SK-N-SH (cell line): ENCODE measurements around the gene NDUFAF5. TPM values are rescaled to one million over a fixed set of nuclear protein-coding genes. Genes with fewer than 3 reads are reported as not detected.

ENCODE experiments used
- CTCF ChIA-PET: fragments of 300-600, 350-600 bp; formaldehyde crosslinking; extraction: SDS; loops from one replicate; lab custom pipeline; 2021; lab: Yijun Ruan, JAX
- POLR2A ChIA-PET: fragments of 350-600 bp; sonication (Branson Sonifier 250); formaldehyde crosslinking; extraction: SDS; loops from one replicate; lab custom pipeline; 2020; ENCODE audit warnings: antibody characterized with exemption, inconsistent platforms; lab: Yijun Ruan, JAX
- DNase-seq: peaks from one replicate; pipeline ENCODE4 v3.0.0; 2012
- H2AFZ ChIP-seq: fragments of 200-600 bp; sonication (generic); 2 replicates; pipeline ENCODE4 v1.8.1; 2016; ENCODE audit warnings: antibody characterized with exemption, mild to moderate bottlenecking, low read depth
- H3F3A ChIP-seq: fragments of 200-600 bp; sonication (generic); replicated peaks from 2 replicates; pipeline ENCODE3; 2016; ENCODE audit warnings: antibody characterized with exemption, mild to moderate bottlenecking; ENCODE audit not compliant: insufficient read depth
- H3K27ac ChIP-seq, 2 experiments: fragments of 200-500 bp in 1 of 2; fragments of 200-600 bp in 1 of 2; sonication (Bioruptor generic) in 1 of 2; sonication (generic), shearing (Covaris generic) in 1 of 2; 2 replicates each; pipeline versions ENCODE4 v1.5.1 to v1.6.1; 2014 to 2016; ENCODE audit warnings: low read depth in 2 of 2, inconsistent platforms in 1 of 2, low read length in 1 of 2, mild to moderate bottlenecking in 1 of 2, mixed read lengths in 1 of 2
- H3K27me3 ChIP-seq: fragments of 200-600 bp; sonication (generic), shearing (Covaris generic); 2 replicates; pipeline ENCODE4 v1.6.1; 2016; ENCODE audit warnings: mixed run types; ENCODE audit not compliant: insufficient read depth
- H3K36me3 ChIP-seq, 2 experiments: fragments of 200-500 bp in 1 of 2; fragments of 200-600 bp in 1 of 2; sonication (Bioruptor generic) in 1 of 2; sonication (generic) in 1 of 2; replicated peaks in 1 of 2; 2 replicates each; pipeline versions ENCODE3 to v1.5.1; 2014 to 2016; ENCODE audit warnings: low read length in 1 of 2, mild to moderate bottlenecking in 1 of 2; ENCODE audit not compliant: insufficient read depth in 2 of 2, control insufficient read depth in 1 of 2
- H3K4me1 ChIP-seq, 2 experiments: fragments of 200-500 bp in 1 of 2; fragments of 200-600 bp in 1 of 2; sonication (Bioruptor generic) in 1 of 2; sonication (generic), shearing (Covaris generic) in 1 of 2; 2 replicates each; pipeline versions ENCODE4 v1.5.1 to v1.6.1; 2014 to 2016; ENCODE audit warnings: low read depth in 1 of 2, low read length in 1 of 2, mixed run types in 1 of 2; ENCODE audit not compliant: insufficient read depth in 2 of 2, control insufficient read depth in 1 of 2
- H3K4me2 ChIP-seq: fragments of 200-600 bp; sonication (generic), shearing (Covaris generic); 2 replicates; pipeline ENCODE4 v1.6.1; 2017; ENCODE audit warnings: mixed run types
- H3K4me3 ChIP-seq, 2 experiments: fragments of 200-500 bp in 1 of 2; fragments of 200-600 bp in 1 of 2; sonication (Bioruptor generic) in 1 of 2; sonication (generic), shearing (Covaris generic) in 1 of 2; 2 replicates each; pipeline versions ENCODE4 v1.5.1 to v1.8.1; 2014 to 2016; ENCODE audit warnings: low read depth in 2 of 2, inconsistent platforms in 1 of 2, low read length in 1 of 2, mild to moderate bottlenecking in 1 of 2, mixed read lengths in 1 of 2, moderate library complexity in 1 of 2
- H3K79me2 ChIP-seq: fragments of 200-600 bp; sonication (generic); 2 replicates; pipeline ENCODE4 v1.8.1; 2017; ENCODE audit warnings: mild to moderate bottlenecking; ENCODE audit not compliant: insufficient read depth
- H3K9ac ChIP-seq: fragments of 200-600 bp; sonication (generic); 2 replicates; pipeline ENCODE4 v1.6.1; 2017; ENCODE audit warnings: mixed run types
- H3K9me2 ChIP-seq: fragments of 200-600 bp; sonication (generic); 2 replicates; pipeline ENCODE4 v1.6.1; 2017; ENCODE audit warnings: mixed run types
- H3K9me3 ChIP-seq: fragments of 200-600 bp; sonication (generic); 2 replicates; pipeline ENCODE4 v1.6.1; 2017; ENCODE audit warnings: mixed run types, mild to moderate bottlenecking, moderate library complexity
- H4K20me1 ChIP-seq: fragments of 200-600 bp; sonication (generic); 2 replicates; pipeline ENCODE4 v1.6.1; 2017; ENCODE audit warnings: mild to moderate bottlenecking, mixed run types; ENCODE audit not compliant: insufficient read depth
- ELF1 ChIP-seq: IDR thresholded peaks from 2 replicates; pipeline ENCODE4 v1.4.0; 2012
- EP300 ChIP-seq, 2 experiments: IDR thresholded peaks; 2 replicates each; pipeline versions ENCODE4 v1.4.0 to v1.6.1; 2012; ENCODE audit warnings: borderline replicate concordance in 1 of 2, low read depth in 1 of 2, low read length in 1 of 2
- FOSL2 ChIP-seq: IDR thresholded peaks from 2 replicates; pipeline ENCODE4 v1.4.0; 2012; ENCODE audit warnings: low read depth, mild to moderate bottlenecking, moderate library complexity, borderline replicate concordance
- JUND ChIP-seq: IDR thresholded peaks from 2 replicates; pipeline ENCODE4 v1.4.0; 2012
- MXI1 ChIP-seq: IDR thresholded peaks from 2 replicates; pipeline ENCODE4 v1.6.1; 2012; ENCODE audit warnings: mild to moderate bottlenecking, low read depth, low read length, improper control_type of control experiment
- NFIC ChIP-seq: IDR thresholded peaks from 2 replicates; pipeline ENCODE4 v1.4.0; 2012; ENCODE audit warnings: borderline replicate concordance
- RCOR1 ChIP-seq: fragments of 150-350 bp; IDR thresholded peaks from 2 replicates; pipeline ENCODE4 v1.6.1; 2017; ENCODE audit warnings: antibody characterized with exemption, low read length
- REST ChIP-seq: IDR thresholded peaks from 2 replicates; pipeline ENCODE4 v1.6.1; 2012; ENCODE audit warnings: mild to moderate bottlenecking, low read depth, low read length, moderate library complexity
- SIN3A ChIP-seq: IDR thresholded peaks from 2 replicates; pipeline ENCODE4 v1.6.1; 2012; ENCODE audit warnings: low read depth, mild to moderate bottlenecking, low read length, moderate library complexity, borderline replicate concordance
- SMC3 ChIP-seq: IDR thresholded peaks from 2 replicates; pipeline ENCODE4 v1.6.1; 2012; ENCODE audit warnings: low read depth, low read length, improper control_type of control experiment
- TEAD4 ChIP-seq: IDR thresholded peaks from 2 replicates; pipeline ENCODE4 v1.4.0; 2012; ENCODE audit warnings: mild to moderate bottlenecking, borderline replicate concordance; ENCODE audit not compliant: insufficient read depth
- ZBTB33 ChIP-seq: IDR thresholded peaks from 2 replicates; pipeline ENCODE4 v1.4.0; 2012; ENCODE audit warnings: low read depth, borderline replicate concordance
- WGBS: methylation state at CpG from one replicate; pipeline ENCODE4 v1.1.6; 2017; ENCODE audit warnings: low lambda C conversion rate; 5-methylcytosine and 5-hydroxymethylcytosine counted together
- polyA plus RNA-seq, 3 experiments: library from polyadenylated mRNA; depleted of rRNA; stranded (reverse); fragments of >200 nt; gene quantifications; 2 replicates each; pipeline ENCODE4 v1.2.3, GENCODE V29; 2012
- TF ChIP-seq, protein P1 (sequence below): IDR thresholded peaks from 2 replicates; pipeline ENCODE4; 2012
- TF ChIP-seq, protein P2 (sequence below): fragments of 150-350 bp; IDR thresholded peaks from 2 replicates; pipeline ENCODE4 v1.6.1; 2016; ENCODE audit warnings: mild to moderate bottlenecking, low read depth, low read length
- TF ChIP-seq, protein P3 (sequence below): fragments of 200-600 bp; sonication (generic); IDR thresholded peaks from 2 replicates; pipeline ENCODE4 v1.6.1; 2017; ENCODE audit warnings: antibody characterized with exemption, mild to moderate bottlenecking, moderate library complexity

The NDUFAF5 gene
- polyA plus RNA-seq, 1 of the 3 experiments (the other 2 are of a cell fraction) = 8.0 TPM

GRCh38 chr20:13816757-13817156, 31.9 kb downstream of the NDUFAF5 start:
- no peaks in the 10 kb centered on the region for H3K27me3 ChIP-seq
- no peak for DNase-seq
- no peaks in the 10 kb centered on the region for H3K79me2 ChIP-seq
- no peaks in the 10 kb centered on the region for H3K9me2 ChIP-seq
- H3F3A ChIP-seq = peaks cover 4% of the 10 kb centered on the region
- TF ChIP-seq, protein P1, sequence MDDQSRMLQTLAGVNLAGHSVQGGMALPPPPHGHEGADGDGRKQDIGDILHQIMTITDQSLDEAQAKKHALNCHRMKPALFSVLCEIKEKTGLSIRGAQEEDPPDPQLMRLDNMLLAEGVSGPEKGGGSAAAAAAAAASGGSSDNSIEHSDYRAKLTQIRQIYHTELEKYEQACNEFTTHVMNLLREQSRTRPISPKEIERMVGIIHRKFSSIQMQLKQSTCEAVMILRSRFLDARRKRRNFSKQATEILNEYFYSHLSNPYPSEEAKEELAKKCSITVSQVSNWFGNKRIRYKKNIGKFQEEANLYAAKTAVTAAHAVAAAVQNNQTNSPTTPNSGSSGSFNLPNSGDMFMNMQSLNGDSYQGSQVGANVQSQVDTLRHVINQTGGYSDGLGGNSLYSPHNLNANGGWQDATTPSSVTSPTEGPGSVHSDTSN = peak; percentile 29; the same call in 1 of the 2 replicates
- TF ChIP-seq JUND (peak; percentile 18; the same call in 1 of the 2 replicates), FOSL2 (peak; percentile 31; the same call in 1 of the 2 replicates)
- TF ChIP-seq, protein P2, sequence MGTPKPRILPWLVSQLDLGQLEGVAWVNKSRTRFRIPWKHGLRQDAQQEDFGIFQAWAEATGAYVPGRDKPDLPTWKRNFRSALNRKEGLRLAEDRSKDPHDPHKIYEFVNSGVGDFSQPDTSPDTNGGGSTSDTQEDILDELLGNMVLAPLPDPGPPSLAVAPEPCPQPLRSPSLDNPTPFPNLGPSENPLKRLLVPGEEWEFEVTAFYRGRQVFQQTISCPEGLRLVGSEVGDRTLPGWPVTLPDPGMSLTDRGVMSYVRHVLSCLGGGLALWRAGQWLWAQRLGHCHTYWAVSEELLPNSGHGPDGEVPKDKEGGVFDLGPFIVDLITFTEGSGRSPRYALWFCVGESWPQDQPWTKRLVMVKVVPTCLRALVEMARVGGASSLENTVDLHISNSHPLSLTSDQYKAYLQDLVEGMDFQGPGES = no peak
- 51% methylated on average over 3 of the region's 3 CpGs for WGBS
- H2AFZ ChIP-seq = no peak overlapping the region
- H3K4me2 ChIP-seq = no peak overlapping the region
- ChIA-PET CTCF (interaction anchor here (0.8 to 1.4 kb wide), 3 partner anchors 33 to 239 kb away, joined by 3 read pairs; partner anchors contain the start of genes ESF1 and NDUFAF5), POLR2A (no interaction called here)
- no peaks in the 10 kb centered on the region for H4K20me1 ChIP-seq
- H3K9ac ChIP-seq = no peak overlapping the region
- H3K4me3 ChIP-seq = no peak overlapping the region
- H3K4me1 ChIP-seq = peaks cover 0 to 10% of the 10 kb centered on the region in 2 experiments; a peak in 1 of 4 replicates
- H3K27ac ChIP-seq = no peak overlapping the region
- H3K36me3 ChIP-seq = peaks cover 51 to 67% of the 10 kb centered on the region in 2 experiments
- no peaks in the 10 kb centered on the region for H3K9me3 ChIP-seq

- Histone ChIP-seq H3K27ac (no peak overlapping the region), H3K27me3 (no peaks in the 10 kb centered on the region), H3K9me3 (no peaks in the 10 kb centered on the region), H3K4me1 (peaks cover 0 to 10% of the 10 kb centered on the region in 2 experiments; a peak in 1 of 4 replicates), H3K9ac (no peak overlapping the region), H3F3A (peaks cover 4% of the 10 kb centered on the region), H3K4me2 (no peak overlapping the region), H3K4me3 (no peak overlapping the region), H4K20me1 (no peaks in the 10 kb centered on the region), H3K9me2 (no peaks in the 10 kb centered on the region), H3K79me2 (no peaks in the 10 kb centered on the region)
- CTCF ChIA-PET = interaction anchor here (0.8 to 1.4 kb wide), 2 partner anchors 228 to 239 kb away, joined by 3 read pairs; no protein-coding TSS in a partner anchor
- POLR2A ChIA-PET = no interaction called here
- DNase-seq = no peak
- TF ChIP-seq SMC3 = no peak
- TF ChIP-seq, protein P3, sequence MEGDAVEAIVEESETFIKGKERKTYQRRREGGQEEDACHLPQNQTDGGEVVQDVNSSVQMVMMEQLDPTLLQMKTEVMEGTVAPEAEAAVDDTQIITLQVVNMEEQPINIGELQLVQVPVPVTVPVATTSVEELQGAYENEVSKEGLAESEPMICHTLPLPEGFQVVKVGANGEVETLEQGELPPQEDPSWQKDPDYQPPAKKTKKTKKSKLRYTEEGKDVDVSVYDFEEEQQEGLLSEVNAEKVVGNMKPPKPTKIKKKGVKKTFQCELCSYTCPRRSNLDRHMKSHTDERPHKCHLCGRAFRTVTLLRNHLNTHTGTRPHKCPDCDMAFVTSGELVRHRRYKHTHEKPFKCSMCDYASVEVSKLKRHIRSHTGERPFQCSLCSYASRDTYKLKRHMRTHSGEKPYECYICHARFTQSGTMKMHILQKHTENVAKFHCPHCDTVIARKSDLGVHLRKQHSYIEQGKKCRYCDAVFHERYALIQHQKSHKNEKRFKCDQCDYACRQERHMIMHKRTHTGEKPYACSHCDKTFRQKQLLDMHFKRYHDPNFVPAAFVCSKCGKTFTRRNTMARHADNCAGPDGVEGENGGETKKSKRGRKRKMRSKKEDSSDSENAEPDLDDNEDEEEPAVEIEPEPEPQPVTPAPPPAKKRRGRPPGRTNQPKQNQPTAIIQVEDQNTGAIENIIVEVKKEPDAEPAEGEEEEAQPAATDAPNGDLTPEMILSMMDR = no peak
- no peak for TF ChIP-seq RCOR1
- no peak for TF ChIP-seq REST
- no peak for TF ChIP-seq EP300 (IDR thresholded peaks at IDR 0.05; ENCODE audit: borderline replicate concordance in 1 of 2, low read depth in 1 of 2, low read length in 1 of 2)
- no peak for TF ChIP-seq ZBTB33
- no peak for TF ChIP-seq SIN3A
- TF ChIP-seq ELF1 = no peak
- TF ChIP-seq TEAD4 = no peak
- TF ChIP-seq NFIC = no peak
- no peak for TF ChIP-seq MXI1
- TF ChIP-seq, all 33 proteins: peak for 0
- peaks cover 48 to 62% of the 10 kb centered on the region in 2 experiments for H3K36me3 ChIP-seq
- no peak overlapping the region for H2AFZ ChIP-seq
These were observed 32.5 kb downstream of the NDUFAF5 start for GRCh38 chr20:13817342-13817741.
